Central memory CD8-positive, alpha-beta T cell (primary cell): ENCODE data around the gene HTT.

Experiments
- ATAC-seq: fragments of 150-1000 bp; cut with Tn5 transposase; replicated peaks from 2 replicates; pipeline ENCODE4 v1.10.0; 2022; ENCODE audit warnings: mild to moderate bottlenecking, moderate FRiP score, moderate number of reproducible peaks; ENCODE audit not compliant: poor library complexity, severe bottlenecking; ENCODE audit errors: extremely low read depth
- DNase-seq, 2 donors: peaks; one replicate each; pipeline ENCODE4 v3.0.0; 2021; ENCODE audit warnings: low spot score in 2 of 2
- H3K27ac Mint-ChIP-seq: one replicate; pipeline ENCODE4 v1.8.0; 2022; ENCODE audit warnings: low read depth, mild to moderate bottlenecking, moderate library complexity, mixed read lengths
- H3K27me3 Mint-ChIP-seq: one replicate; pipeline ENCODE4 v1.8.0; 2022; ENCODE audit warnings: mixed read lengths
- H3K36me3 Mint-ChIP-seq: one replicate; pipeline ENCODE4 v1.8.0; 2022; ENCODE audit warnings: mild to moderate bottlenecking, moderate library complexity, mixed read lengths; ENCODE audit not compliant: insufficient read depth
- H3K4me1 Mint-ChIP-seq: one replicate; pipeline ENCODE4 v1.8.0; 2022; ENCODE audit warnings: mixed read lengths
- H3K4me3 Mint-ChIP-seq: one replicate; pipeline ENCODE4 v1.8.0; 2022; ENCODE audit warnings: mild to moderate bottlenecking, moderate library complexity, mixed read lengths
- H3K9me3 Mint-ChIP-seq: one replicate; pipeline ENCODE4 v1.8.0; 2022; ENCODE audit warnings: mixed read lengths

The HTT gene

DNA sequence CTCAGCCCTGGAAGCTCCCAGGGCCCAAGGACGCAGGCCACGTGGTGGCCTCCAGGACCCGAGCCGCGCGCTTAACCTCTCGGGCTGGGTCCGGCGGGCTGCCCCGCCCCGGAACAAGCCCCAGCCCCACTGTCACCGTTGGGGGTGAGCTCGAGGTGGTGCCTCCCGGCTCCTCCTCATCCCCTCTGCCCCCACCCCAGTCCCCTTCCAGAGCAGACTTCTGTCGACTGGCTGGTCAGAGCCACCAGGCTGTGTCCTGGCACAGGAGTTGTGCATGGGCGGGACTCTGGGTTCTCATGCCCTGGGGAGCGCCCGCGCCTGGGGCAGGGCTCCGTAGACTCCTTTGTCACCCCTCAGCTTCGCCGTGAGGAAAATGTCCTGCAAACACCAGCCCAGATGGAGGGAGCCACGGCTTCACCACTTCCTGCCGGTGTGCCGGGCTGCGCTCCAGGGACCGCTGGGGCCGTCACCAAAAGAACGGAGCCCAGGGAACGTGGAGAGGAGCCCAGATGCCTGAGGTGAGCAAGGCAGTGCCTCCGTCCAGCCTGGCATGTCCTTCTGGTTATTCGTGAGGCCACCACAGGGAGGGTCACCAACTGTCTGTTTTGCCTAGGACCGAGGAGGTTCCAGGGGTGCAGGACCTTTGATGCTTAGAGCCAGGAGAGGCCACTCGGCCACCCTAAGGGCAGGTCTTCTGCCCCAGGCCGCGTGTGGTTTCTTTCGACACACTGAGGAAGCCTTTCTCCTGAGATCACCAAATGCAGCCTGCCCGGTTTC, 211.3 kb downstream of the HTT start:
- no peak overlapping the region for H3K4me3 Mint-ChIP-seq
- DNase-seq, result no peak
- H3K9me3 Mint-ChIP-seq, result no peaks in the 10 kb centered on the region
- H3K36me3 Mint-ChIP-seq, result peaks cover 2% of the 10 kb centered on the region
- no peak overlapping the region for H3K27ac Mint-ChIP-seq
- H3K27me3 Mint-ChIP-seq, result peaks cover 61% of the 10 kb centered on the region
- ATAC-seq, result no peak
- no peaks in the 10 kb centered on the region for H3K4me1 Mint-ChIP-seq

DNA sequence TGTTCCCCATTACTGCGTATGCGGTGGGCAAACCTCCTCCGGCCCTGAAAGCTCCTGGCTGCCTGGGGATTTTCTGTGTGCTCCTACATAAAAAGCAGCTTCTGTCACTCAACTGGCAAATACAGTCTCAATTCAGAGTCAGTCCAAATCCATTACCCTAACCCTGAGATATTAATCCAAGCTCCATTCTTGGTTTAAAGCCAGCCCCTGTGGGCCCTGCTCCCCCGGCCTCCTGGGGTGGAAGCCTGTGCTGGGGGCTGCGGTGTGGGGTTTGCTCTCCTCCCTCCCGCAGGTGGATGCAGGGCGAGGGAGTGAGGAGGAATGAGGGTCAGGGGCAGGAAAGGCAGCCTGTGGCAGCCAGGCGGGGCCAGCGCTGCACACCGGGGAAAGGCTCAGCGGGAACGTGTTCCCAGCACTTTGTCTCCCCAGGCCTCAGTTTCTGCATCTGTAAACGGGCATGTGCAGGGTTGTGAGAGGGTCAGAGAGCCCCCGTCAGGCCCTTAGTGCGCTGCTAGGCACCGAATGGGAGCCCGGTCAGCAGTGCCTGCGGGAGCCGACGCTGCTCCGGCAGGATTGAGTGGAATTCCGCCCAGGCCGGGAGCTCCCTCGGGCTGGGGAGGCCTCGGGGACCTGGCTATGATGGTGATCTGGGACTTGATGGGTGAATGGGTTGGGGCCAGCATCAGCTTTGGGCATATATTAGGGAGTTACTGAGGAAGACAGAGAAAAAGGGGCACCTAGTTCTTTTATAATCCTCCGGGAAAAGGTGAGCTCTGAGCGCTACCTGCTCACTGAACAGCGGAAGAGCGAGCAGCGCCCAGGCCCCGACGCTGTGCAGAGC, 212.1 kb downstream of the HTT start:
- Mint-ChIP-seq H3K27me3 (peaks cover 58% of the 10 kb centered on the region), H3K36me3 (peaks cover 2% of the 10 kb centered on the region), H3K4me3 (no peak overlapping the region), H3K27ac (no peak overlapping the region), H3K9me3 (no peaks in the 10 kb centered on the region), H3K4me1 (peaks cover 3% of the 10 kb centered on the region)
- DNase-seq (no peak), ATAC-seq (peak; percentile 43)

DNA sequence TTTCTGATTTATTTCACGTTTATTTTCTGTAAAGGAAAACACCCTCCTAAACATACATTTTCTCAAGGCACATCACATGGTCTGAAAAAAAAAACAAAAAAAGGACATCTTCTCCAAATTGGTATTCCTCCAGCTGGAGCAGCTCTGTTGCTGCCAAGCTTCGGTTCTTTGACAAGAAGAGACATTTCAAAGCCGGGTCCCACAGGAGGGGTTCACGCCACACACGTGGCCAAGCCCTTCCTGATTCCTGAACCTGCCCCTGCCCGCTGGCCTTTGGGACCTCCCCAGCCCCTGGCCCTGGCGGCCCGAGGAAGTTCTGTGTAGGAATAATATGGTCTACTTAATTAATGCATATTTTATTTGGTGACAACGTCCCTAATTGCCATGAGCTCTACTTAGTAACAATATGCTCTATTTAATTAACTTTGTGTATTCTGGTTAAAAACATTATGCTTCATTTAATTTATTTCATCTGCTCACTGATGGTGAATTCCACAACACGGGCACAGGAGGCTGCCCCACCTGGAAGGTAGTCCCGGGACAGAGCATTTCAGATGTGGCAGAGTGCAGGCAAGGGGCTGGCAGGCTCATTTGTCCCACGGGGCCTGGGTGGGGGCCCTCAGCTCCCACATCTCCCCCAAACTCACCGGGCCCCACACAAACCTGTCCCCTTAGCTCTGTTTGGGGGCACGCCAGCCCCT, 212.9 kb downstream of the HTT start:
- no peak overlapping the region for H3K4me3 Mint-ChIP-seq
- peaks cover 8% of the 10 kb centered on the region for H3K4me1 Mint-ChIP-seq
- ATAC-seq, result no peak
- no peaks in the 10 kb centered on the region for H3K9me3 Mint-ChIP-seq
- H3K36me3 Mint-ChIP-seq, result peaks cover 4% of the 10 kb centered on the region
- DNase-seq, result no peak
- H3K27ac Mint-ChIP-seq, result no peak overlapping the region
- H3K27me3 Mint-ChIP-seq, result peaks cover 50% of the 10 kb centered on the region

DNA sequence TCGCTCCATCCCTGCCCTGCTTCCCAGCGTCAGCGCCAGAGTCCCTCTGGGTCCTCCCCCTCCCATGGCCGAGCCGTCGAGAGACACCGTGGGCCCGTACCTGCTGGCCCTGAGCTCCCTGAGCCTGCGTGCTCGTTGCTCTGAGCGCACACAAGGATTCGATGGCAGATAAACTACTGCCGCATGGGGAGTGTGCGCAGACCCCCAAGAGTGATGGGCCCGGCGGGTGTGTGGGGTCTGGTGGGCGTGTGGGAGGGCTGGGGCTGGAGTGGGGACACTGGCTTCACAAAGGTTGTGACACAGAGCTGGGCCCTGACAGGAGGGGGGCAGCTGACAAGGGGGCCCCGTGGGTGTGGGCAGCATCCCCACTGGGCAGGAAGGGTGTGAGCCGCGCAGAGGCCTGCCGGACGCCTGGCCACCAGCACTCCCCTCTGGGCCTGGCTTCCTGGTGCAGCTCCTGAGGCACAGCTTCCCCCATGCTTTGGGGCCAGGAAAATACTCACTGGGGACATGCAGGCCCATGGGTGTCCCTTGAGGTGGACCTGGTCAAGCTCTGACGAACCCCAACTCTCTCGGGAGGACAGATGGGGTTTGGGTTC, 213.6 kb downstream of the HTT start:
- ATAC-seq (no peak), DNase-seq (no peak)
- no peaks in the 10 kb centered on the region for H3K9me3 Mint-ChIP-seq
- peaks cover 43% of the 10 kb centered on the region for H3K27me3 Mint-ChIP-seq
- no peak overlapping the region for H3K27ac Mint-ChIP-seq
- H3K4me1 Mint-ChIP-seq, result peaks cover 8% of the 10 kb centered on the region
- peaks cover 4% of the 10 kb centered on the region for H3K36me3 Mint-ChIP-seq
- H3K4me3 Mint-ChIP-seq, result no peak overlapping the region

DNA sequence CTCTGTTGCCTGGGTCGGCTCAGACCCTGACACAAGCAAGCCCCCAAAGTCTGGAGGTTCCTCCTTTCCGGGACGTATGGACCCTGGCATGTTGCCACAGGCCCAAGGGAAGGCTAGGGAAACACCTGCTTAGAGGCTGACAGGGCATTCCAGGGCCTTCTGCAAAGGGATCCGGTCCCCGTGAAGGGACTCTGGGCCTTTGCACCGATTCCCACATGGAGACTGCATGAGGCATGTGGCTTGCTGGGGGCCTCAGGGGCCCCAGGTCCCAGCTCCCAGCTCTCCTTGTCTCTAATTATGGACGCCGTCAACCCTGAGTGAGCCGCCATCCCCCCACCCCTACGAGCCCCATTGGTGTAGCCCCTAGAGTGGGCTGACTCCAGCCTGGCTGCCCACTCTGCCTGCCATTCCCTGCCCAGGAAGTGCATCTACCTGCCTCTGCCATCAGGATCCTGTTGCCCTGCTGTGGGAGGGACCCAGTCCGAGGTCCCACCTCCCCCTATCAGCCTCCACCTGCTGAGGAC, 214.2 kb downstream of the HTT start:
- Mint-ChIP-seq H3K4me1 (peaks cover 12% of the 10 kb centered on the region), H3K9me3 (no peaks in the 10 kb centered on the region), H3K36me3 (peaks cover 4% of the 10 kb centered on the region), H3K4me3 (no peak overlapping the region), H3K27me3 (peaks cover 37% of the 10 kb centered on the region), H3K27ac (peak overlapping the region; percentile 51)
- ATAC-seq (no peak), DNase-seq (no peak)

DNA sequence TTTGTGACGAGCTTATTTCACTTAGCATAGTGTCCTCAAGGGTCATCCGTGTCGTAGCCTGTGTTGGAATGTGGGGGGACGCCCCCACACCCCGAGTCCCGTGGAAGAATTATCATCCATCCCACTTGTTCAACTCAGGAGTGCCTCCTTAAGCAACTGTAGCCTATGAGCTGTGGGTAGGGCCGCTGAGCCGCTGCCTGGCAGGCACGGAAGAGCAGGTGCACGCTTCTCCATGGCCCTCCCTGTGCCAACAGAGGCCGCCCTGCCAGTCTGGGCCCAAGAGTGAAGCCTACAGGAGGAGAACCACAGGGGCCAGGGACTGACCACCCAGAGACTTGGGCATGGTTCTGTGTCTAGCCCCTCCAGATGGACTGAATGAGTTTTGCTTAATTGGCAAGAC, 216.0 kb downstream of the HTT start:
- peaks cover 25% of the 10 kb centered on the region for H3K27me3 Mint-ChIP-seq
- no peaks in the 10 kb centered on the region for H3K9me3 Mint-ChIP-seq
- H3K4me3 Mint-ChIP-seq, result peak overlapping the region; percentile 91

DNA sequence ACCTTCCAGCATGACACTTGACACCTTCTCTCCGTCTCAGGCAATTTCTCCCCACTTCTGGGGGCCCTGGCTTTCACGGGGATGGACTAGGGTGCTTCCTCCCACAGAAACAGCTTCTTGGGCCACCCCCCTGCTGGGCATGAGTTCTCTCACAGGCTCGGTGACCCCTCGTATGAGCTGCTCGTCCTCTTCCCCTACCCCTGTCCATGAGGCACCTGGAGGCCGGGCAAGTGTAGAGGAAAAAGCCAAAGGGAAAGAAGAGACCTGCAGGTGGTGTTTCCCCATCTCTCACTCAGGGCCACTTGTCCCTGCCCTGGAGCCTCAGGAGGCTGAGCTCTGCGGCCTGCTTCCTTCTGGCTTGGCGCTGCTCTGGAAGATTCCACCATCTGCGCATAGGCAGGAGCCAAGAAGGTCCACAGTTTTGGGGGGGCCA, 216.4 kb downstream of the HTT start:
- Mint-ChIP-seq H3K27ac (no peak overlapping the region), H3K4me1 (peaks cover 25% of the 10 kb centered on the region), H3K36me3 (peaks cover 4% of the 10 kb centered on the region), H3K27me3 (peaks cover 24% of the 10 kb centered on the region), H3K9me3 (no peaks in the 10 kb centered on the region), H3K4me3 (peak overlapping the region; percentile 91)
- DNase-seq (no peak), ATAC-seq (no peak)

More for the DNA sequence above, 216.0 kb downstream of the HTT start:
- H3K4me1 Mint-ChIP-seq, result peaks cover 25% of the 10 kb centered on the region
- H3K27ac Mint-ChIP-seq, result no peak overlapping the region
- H3K36me3 Mint-ChIP-seq, result peaks cover 4% of the 10 kb centered on the region
- DNase-seq (no peak), ATAC-seq (no peak)

DNA sequence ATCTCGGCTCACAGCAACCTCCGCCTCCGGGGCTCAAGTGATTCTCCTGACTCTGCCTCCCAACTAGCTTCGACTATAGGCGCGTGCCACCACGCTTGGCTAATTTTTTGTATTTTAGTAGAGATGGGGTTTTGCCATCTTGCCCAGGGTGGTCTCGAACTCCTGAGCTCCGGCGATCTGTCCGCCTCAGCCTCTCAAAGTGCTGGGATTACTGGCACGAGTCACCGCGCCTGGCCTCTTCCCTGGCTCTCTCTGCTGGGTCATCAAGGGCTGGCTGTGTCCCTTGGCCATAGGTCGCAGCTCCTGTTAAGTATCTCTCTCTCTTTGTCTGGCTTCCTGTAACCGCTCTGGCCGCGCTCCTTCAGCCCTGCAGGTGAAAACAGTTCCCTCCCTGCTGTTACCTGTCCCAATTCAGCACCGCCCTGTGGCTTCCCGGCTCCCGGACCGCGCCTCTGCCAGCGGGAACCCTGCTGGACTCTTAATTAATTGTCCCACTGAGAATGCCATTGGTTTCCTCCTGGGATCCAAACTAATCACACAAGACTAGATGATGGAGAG, 217.0 kb downstream of the HTT start:
- Mint-ChIP-seq H3K27me3 (peaks cover 18% of the 10 kb centered on the region), H3K4me3 (peak overlapping the region; percentile 91), H3K27ac (peak overlapping the region; percentile 89), H3K36me3 (peaks cover 4% of the 10 kb centered on the region), H3K9me3 (no peaks in the 10 kb centered on the region), H3K4me1 (peaks cover 25% of the 10 kb centered on the region)
- ATAC-seq (no peak), DNase-seq (no peak)

DNA sequence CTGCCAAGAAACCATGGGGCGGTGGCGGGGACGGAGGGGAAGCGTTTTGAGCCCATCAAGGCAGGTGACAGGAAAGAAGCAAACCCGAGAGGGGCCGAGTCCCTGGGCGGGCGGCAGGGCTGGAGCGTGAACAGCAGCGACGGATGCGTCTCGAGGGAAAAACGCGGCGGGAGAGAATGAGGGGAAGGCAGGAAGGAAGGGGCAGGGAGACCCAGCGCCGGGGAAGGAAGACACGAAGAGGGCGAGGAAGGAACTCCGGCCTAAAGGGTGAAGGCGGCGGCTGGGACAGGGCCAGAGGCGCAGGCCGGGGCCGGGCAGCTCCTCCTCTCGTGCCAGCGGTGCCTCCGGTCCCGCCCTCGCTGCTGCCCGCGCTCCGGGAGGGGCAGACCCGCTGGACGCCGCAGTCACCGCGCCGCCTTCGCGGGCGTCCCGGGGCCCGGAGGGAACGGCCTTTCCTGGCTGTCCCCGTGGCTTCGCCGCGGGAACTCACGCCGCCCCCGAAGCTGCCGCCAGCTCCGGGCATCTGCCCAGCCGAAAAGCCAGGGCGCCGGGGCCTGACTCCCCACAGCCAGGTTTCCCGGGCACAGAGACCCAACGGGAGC, 217.6 kb downstream of the HTT start:
- Mint-ChIP-seq H3K4me1 (peaks cover 25% of the 10 kb centered on the region), H3K36me3 (peaks cover 4% of the 10 kb centered on the region), H3K27me3 (peaks cover 12% of the 10 kb centered on the region), H3K9me3 (no peaks in the 10 kb centered on the region), H3K4me3 (peak overlapping the region; percentile 91), H3K27ac (peak overlapping the region; percentile 89)
- DNase-seq, result no peak
- ATAC-seq, result no peak

DNA sequence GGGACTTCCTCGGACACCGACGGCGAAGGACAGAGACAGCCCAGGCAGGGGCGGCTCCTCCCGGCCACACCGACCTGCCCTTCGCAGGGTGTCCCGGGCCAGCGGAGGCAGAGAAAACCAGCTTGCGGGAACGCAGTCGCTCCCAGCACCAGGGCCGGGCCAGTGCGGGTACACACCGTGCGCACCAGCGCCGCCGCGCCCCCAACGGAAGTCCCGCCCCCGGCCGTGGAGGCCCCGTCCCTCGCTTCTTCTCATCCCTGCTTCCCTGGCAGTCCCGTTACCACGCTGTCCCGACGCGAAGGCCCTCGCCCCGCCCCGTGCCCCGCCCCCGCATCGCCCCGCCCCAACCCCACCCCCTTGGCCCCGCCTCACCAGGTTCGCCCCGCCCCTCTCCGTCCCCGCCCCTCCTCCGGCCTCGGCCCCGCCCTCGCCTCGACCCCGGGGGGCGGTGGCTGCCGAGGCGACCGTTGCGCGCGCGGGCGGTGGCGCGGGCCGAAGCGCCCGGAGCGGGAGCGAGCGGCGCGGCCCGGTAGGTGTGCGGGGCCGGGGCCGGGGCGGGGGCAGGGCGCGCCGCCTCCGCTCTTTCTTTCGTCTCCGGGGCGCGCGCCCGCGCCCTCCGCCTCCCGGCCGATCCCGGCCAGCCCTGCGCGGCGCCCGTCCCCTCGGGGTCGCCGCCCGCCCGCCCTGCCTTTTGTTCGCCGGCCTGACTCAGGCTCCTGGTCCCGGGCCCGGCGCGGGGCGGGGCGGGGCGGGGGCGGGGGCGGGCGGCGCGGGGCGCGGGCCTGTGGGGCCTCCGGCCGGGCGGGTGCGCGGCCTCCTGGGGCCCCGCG, 218.3 kb downstream of the HTT start, which contains the start of gene RGS12:
TSS of gene RGS12 (plus strand) at position 451 of the 830 bp plus-strand sequence. CDS start 23,150 bp downstream, outside the sequence.
- H3K4me3 Mint-ChIP-seq, result peak within 1 kb of the TSS; percentile 91
- peaks cover 9% of the 10 kb centered on the region for H3K27me3 Mint-ChIP-seq
- peaks cover 29% of the 10 kb centered on the region for H3K4me1 Mint-ChIP-seq
- H3K27ac Mint-ChIP-seq, result peak within 1 kb of the TSS; percentile 89
- no peaks in the 10 kb centered on the region for H3K9me3 Mint-ChIP-seq
- DNase-seq (peak; percentile 63 to 74), ATAC-seq (peak; percentile 84)
- H3K36me3 Mint-ChIP-seq, result peaks cover 4% of the 10 kb centered on the region
